GM12878 (cell line): ENCODE measurements around the gene PLGRKT. TPM values are rescaled to one million over a fixed set of nuclear protein-coding genes. Genes with fewer than 3 reads are reported as not detected.
A peak's percentile ranks its signal among the peaks of the same experiment; 100 is the strongest.

Experiments used
- ATAC-seq: fragments of 200-7000 bp; cut with Tn5 transposase; 3 replicates; pipeline ENCODE4 v1.9.1; 2020; ENCODE audit warnings: mild to moderate bottlenecking, moderate library complexity
- Bru-seq: library from RNA; stranded (reverse); fragments of 400-500 nt; gene quantifications from one replicate; lab custom pipeline; 2021; lab: Mats Ljungman, UMichigan
- BruChase-seq, 2 experiments: library from RNA; stranded (reverse); fragments of 400-500 nt; gene quantifications; one replicate each; lab custom pipeline; 2021; lab: Mats Ljungman, UMichigan
- BruUV-seq: library from RNA; stranded (reverse); fragments of 400-500 nt; replicated peaks from 2 replicates; lab custom pipeline; 2021; lab: Mats Ljungman, UMichigan
- CTCF ChIA-PET: fragments of 300-600 bp; sonication (Branson Sonifier 250); formaldehyde crosslinking; extraction: SDS; loops from one replicate; lab custom pipeline; 2021; ENCODE audit warnings: inconsistent platforms; lab: Yijun Ruan, JAX
- POLR2A ChIA-PET: fragments of 350-600 bp; formaldehyde crosslinking; extraction: SDS; loops from one replicate; lab custom pipeline; 2021; ENCODE audit warnings: inconsistent platforms; lab: Charles Lee
- RAD21 ChIA-PET: fragments of 300-600 bp; sonication (Branson Sonifier 250); formaldehyde crosslinking; loops from one replicate; lab custom pipeline; 2023; ENCODE audit warnings: antibody characterized with exemption; ENCODE audit not compliant: unreplicated experiment; lab: Charles Lee
- SMC1A ChIA-PET: fragments of 300-600 bp; sonication (Branson Sonifier 250); formaldehyde crosslinking; loops from one replicate; lab custom pipeline; 2023; ENCODE audit not compliant: unreplicated experiment, uncharacterized antibody; lab: Charles Lee
- DNase-seq: peaks from one replicate; pipeline ENCODE4 v3.0.0-alpha.2; 2011; ENCODE audit warnings: low read depth, low spot score
- FAIRE-seq: peaks from 3 replicates; lab custom pipeline; 2011; peaks lifted over from hg19 to GRCh38; lab: Jason Lieb, UNC
- H2AFZ ChIP-seq: 2 replicates; pipeline ENCODE4 v1.6.0; 2011; ENCODE audit warnings: low read depth, low read length, control low read depth; ENCODE audit not compliant: control insufficient read depth
- H3K27ac ChIP-seq: 2 replicates; pipeline ENCODE4 v1.5.1; 2011; ENCODE audit warnings: control low read depth; ENCODE audit not compliant: control insufficient read depth, insufficient read depth
- H3K27me3 ChIP-seq, 2 experiments: replicated peaks in 1 of 2; 2 replicates each; pipeline versions ENCODE4 v1.6.0 to v1.6.1; 2011; ENCODE audit warnings: low read length in 1 of 2; ENCODE audit not compliant: control insufficient read depth in 2 of 2, insufficient read depth in 2 of 2
- H3K36me3 ChIP-seq, 2 experiments: 2 replicates each; pipeline ENCODE4 v1.5.1; 2011; ENCODE audit warnings: low read length in 1 of 2; ENCODE audit not compliant: control insufficient read depth in 2 of 2, insufficient read depth in 2 of 2
- H3K4me1 ChIP-seq: 2 replicates; pipeline ENCODE4 v1.6.1; 2011; ENCODE audit warnings: mild to moderate bottlenecking, low read length, moderate library complexity, mixed read lengths; ENCODE audit not compliant: control insufficient read depth, insufficient read depth
- H3K4me2 ChIP-seq: 2 replicates; pipeline ENCODE4 v1.6.0; 2011; ENCODE audit warnings: control low read depth; ENCODE audit not compliant: control insufficient read depth, insufficient read depth
- H3K4me3 ChIP-seq: fragments of 200-600 bp; sonication (generic); 2 replicates; pipeline ENCODE4 v1.5.1; 2016
- H3K79me2 ChIP-seq: 2 replicates; pipeline ENCODE4 v1.6.0; 2011; ENCODE audit warnings: low read length; ENCODE audit not compliant: control insufficient read depth, insufficient read depth
- H3K9ac ChIP-seq: 2 replicates; pipeline ENCODE4 v1.8.0; 2011; ENCODE audit warnings: low read length, control low read depth, mixed read lengths; ENCODE audit not compliant: control insufficient read depth, insufficient read depth
- H3K9me3 ChIP-seq: replicated peaks from 3 replicates; pipeline ENCODE4 v1.5.1; 2011; ENCODE audit warnings: mild to moderate bottlenecking, low read length; ENCODE audit not compliant: control insufficient read depth, insufficient read depth
- H4K20me1 ChIP-seq: 2 replicates; pipeline ENCODE4 v1.6.0; 2011; ENCODE audit not compliant: control insufficient read depth, insufficient read depth
- ATF3 ChIP-seq: IDR thresholded peaks from 2 replicates; pipeline ENCODE4 v1.6.1; 2011; ENCODE audit warnings: low read depth, mild to moderate bottlenecking, low read length, moderate library complexity, borderline replicate concordance; ENCODE audit errors: extremely low read depth
- BHLHE40 ChIP-seq, 2 experiments: fragments of 450-650 bp in 1 of 2; IDR thresholded peaks; 2 replicates each; pipeline ENCODE4 v1.6.1; 2011 to 2017; ENCODE audit warnings: low read depth in 2 of 2, borderline replicate concordance in 1 of 2, improper control_type of control experiment in 1 of 2, low read length in 1 of 2, mild to moderate bottlenecking in 1 of 2
- E2F8 ChIP-seq: fragments of 450-650 bp; IDR thresholded peaks from 2 replicates; pipeline ENCODE4 v1.6.1; 2018; ENCODE audit warnings: mild to moderate bottlenecking, low read depth, moderate library complexity; ENCODE audit not compliant: partially characterized antibody
- GATAD2B ChIP-seq: fragments of 450-650 bp; conservative IDR thresholded peaks from 2 replicates; pipeline ENCODE4 v1.6.1; 2017; ENCODE audit warnings: low read depth, mild to moderate bottlenecking, moderate library complexity
- TAF1 ChIP-seq: IDR thresholded peaks from 2 replicates; pipeline ENCODE4 v1.6.1; 2011; ENCODE audit warnings: mild to moderate bottlenecking, low read depth, low read length, borderline replicate concordance
- TBL1XR1 ChIP-seq: IDR thresholded peaks from 2 replicates; pipeline ENCODE4 v1.6.1; 2012; ENCODE audit warnings: low read depth, low read length, improper control_type of control experiment
- ZBTB4 ChIP-seq: fragments of 450-650 bp; formaldehyde crosslinking; IDR thresholded peaks from 2 replicates; pipeline ENCODE4 v1.4.0; 2022; ENCODE audit warnings: mild to moderate bottlenecking, moderate library complexity
- WGBS: methylation state at CpG from one replicate; pipeline ENCODE4 v1.1.6; 2016; ENCODE audit warnings: low lambda C conversion rate; ENCODE audit not compliant: insufficient replicate concordance, insufficient coverage; ENCODE audit errors: missing lambda C conversion rate; 5-methylcytosine and 5-hydroxymethylcytosine counted together
- in situ Hi-C: fragments of 300-500 bp; cut with MboI; formaldehyde crosslinking; loops from 9 replicates; pipeline ENCODE4 v1.14.3; 2018; ENCODE audit warnings: mixed read lengths
- intact Hi-C: fragments of 100-400 bp; cut with micrococcal nuclease; formaldehyde crosslinking; loops from one replicate; pipeline ENCODE4 v1.14.2; 2022; ENCODE audit not compliant: unreplicated experiment
- long read RNA-seq, 2 experiments: library from polyadenylated mRNA; unstranded; transcript quantifications; one replicate each; pipeline ENCODE4 v2.0.0, GENCODE V29; 2019 to 2020
- polyA minus RNA-seq, 3 experiments: library from RNA; depleted of rRNA, polyadenylated mRNA; stranded (reverse); fragments of >200 nt; gene quantifications; 2 replicates each; pipeline ENCODE4 v1.2.3, GENCODE V29; 2011
- polyA plus RNA-seq, 11 experiments: library from polyadenylated mRNA; depleted of rRNA in 4 of 11; unstranded in 6 of 11; stranded (reverse) in 5 of 11; fragments of >200 nt; fragmentation: Nextera tagmentation in 4 of 11; fragmentation: Illumina TruSeq in 1 of 11; extraction: Ambion mirVana in 4 of 11; extraction: Trizol in 1 of 11; gene quantifications; 1 replicate in 1 of 11; 2 replicates in 10 of 11; pipeline versions ENCODE4 v1.2.1 to v1.2.3, GENCODE V29; 2011 to 2016; ENCODE audit warnings: inconsistent platforms in 2 of 11, missing spikeins in 2 of 11, low read depth in 1 of 11
- total RNA-seq, 4 experiments: library from RNA; depleted of rRNA in 3 of 4; stranded (reverse); fragments of >200 nt in 3 of 4; fragmentation: Illumina TruSeq in 1 of 4; extraction: Trizol in 1 of 4; gene quantifications; 2 replicates each; pipeline versions ENCODE4 v1.2.1 to v1.2.3, GENCODE V29; 2013 to 2021

The PLGRKT gene
- 9.8 and 12.2 TPM in 2 replicates for total RNA-seq (2013; cell fraction: nucleolus; rRNA removed)
- total RNA-seq (2014; rRNA removed), result 25.2 and 28.2 TPM in 2 replicates
- 42.0 and 45.9 TPM in 2 replicates for total RNA-seq (2014; rRNA removed; fragmentation: Illumina TruSeq; extraction: Trizol)
- total RNA-seq (2021), result 29.0 and 34.2 TPM in 2 replicates
- 12.6 TPM for polyA plus RNA-seq (2011; ENCODE audit: low read depth)
- polyA plus RNA-seq (2011; rRNA removed), result 34.8 and 53.5 TPM in 2 replicates
- 12.3 and 13.3 TPM in 2 replicates for polyA plus RNA-seq (2011; cell fraction: cytosol; rRNA removed)
- 7.5 and 8.7 TPM in 2 replicates for polyA plus RNA-seq (2011; cell fraction: nucleus; rRNA removed)
- polyA plus RNA-seq (2012), result 18.1 and 20.1 TPM in 2 replicates
- 28.0 and 32.8 TPM in 2 replicates for polyA plus RNA-seq (2014; fragmentation: Illumina TruSeq; extraction: Trizol)
- 10 to 100 TPM; 62.2 to 64.4 TPM for polyA plus RNA-seq (2014; fragmentation: Nextera tagmentation; extraction: Ambion mirVana)
- polyA plus RNA-seq (2014; rRNA removed), result 23.0 and 27.8 TPM in 2 replicates
- polyA plus RNA-seq (2016; fragmentation: Nextera tagmentation; extraction: Ambion mirVana), result 10 to 100 TPM; 65.4 to 72.3 TPM
- polyA minus RNA-seq (2011; rRNA and poly(A)+ RNA removed), result 4.7 and 7.4 TPM in 2 replicates
- 5.4 and 6.7 TPM in 2 replicates for polyA minus RNA-seq (2011; cell fraction: cytosol; rRNA and poly(A)+ RNA removed)
- polyA minus RNA-seq (2011; cell fraction: nucleus; rRNA and poly(A)+ RNA removed), result 5.1 and 9.6 TPM in 2 replicates
- percentile 74 among the genes with signal in this experiment for Bru-seq, nascent RNA
- percentile 64 among the genes with signal in this experiment for BruChase-seq, experiment 1, labeled RNA remaining after a 6-hour chase
- percentile 60 among the genes with signal in this experiment for BruChase-seq, experiment 2, labeled RNA remaining after a 2-hour chase
- long read RNA-seq, experiment 1, transcript PLGRKT-201 (6 exons, 932 nt), result major isoform, 29 of 50 reads
- long read RNA-seq, experiment 1, partial matches to known transcripts, result 1 of 50 reads
- long read RNA-seq, experiment 1, other reads (novel, unspliced or antisense), result 20 of 50 reads
- long read RNA-seq, experiment 2, transcript PLGRKT-201 (6 exons, 932 nt), result major isoform, 142 of 232 reads
- long read RNA-seq, experiment 2, partial matches to known transcripts, result 4 of 232 reads
- long read RNA-seq, experiment 2, other reads (novel, unspliced or antisense), result 86 of 232 reads

- Histone ChIP-seq H3K27me3 (no peaks in the 10 kb centered on the region), H4K20me1 (no peaks in the 10 kb centered on the region), H3K4me2 (peak within 1 kb of the TSS; percentile 100), H3K9me3 (no peaks in the 10 kb centered on the region; the same call in 1 of the 3 replicates), H3K4me1 (peaks cover 7% of the 10 kb centered on the region), H3K4me3 (peak within 1 kb of the TSS; percentile 86), H3K27ac (peak within 1 kb of the TSS; percentile 96), H3K79me2 (peaks cover 14% of the 10 kb centered on the region), H3K9ac (peak within 1 kb of the TSS; percentile 94), H2AFZ (peak within 1 kb of the TSS; percentile 68), H3K36me3 (peaks cover 0 to 4% of the 10 kb centered on the region in 2 experiments; a peak in 3 of 4 replicates)
- ChIA-PET SMC1A (interaction anchor here (0.7 to 9.7 kb wide), 18 partner anchors 11 to 678 kb away, joined by 3 to 187 read pairs (median 5); partner anchors contain the start of genes CD274 and PDCD1LG2), CTCF (interaction anchor here (0.7 to 8.4 kb wide), 12 partner anchors 12 to 674 kb away, joined by 3 to 124 read pairs (median 4); partner anchors contain the start of genes CD274 and JAK2), POLR2A (interaction anchor here (0.6 to 3.9 kb wide), 10 partner anchors 11 to 189 kb away, joined by 3 to 66 read pairs (median 6); partner anchors contain the start of gene CD274), RAD21 (interaction anchor here (0.6 to 8.7 kb wide), 14 partner anchors 11 to 688 kb away, joined by 3 to 130 read pairs (median 6); partner anchors contain the start of genes CD274 and RIC1)
- DNase-seq (peak; percentile 81), FAIRE-seq (peak; percentile 92), ATAC-seq (peak; percentile 88)
- under 1% methylated on average over 55 of the region's 55 CpGs for WGBS
- intact Hi-C loops (loop anchor here (1.0 to 5.0 kb wide), 5 partner anchors 11 to 695 kb away; partner anchors contain the start of gene AK3), in situ Hi-C loops (no loop called here)
- BruUV-seq, result TSS peak; percentile 72
- peak; percentile 92 for TF ChIP-seq GATAD2B
- TF ChIP-seq TAF1, result peak; percentile 92
- no peak for TF ChIP-seq ZBTB4 (CRISPR knock-in tag)
- TF ChIP-seq E2F8, result peak; percentile 31
- peak in 1 of 2 experiments; percentile 67; a peak in 3 of 4 replicates for TF ChIP-seq BHLHE40 (IDR thresholded peaks at IDR 0.05; ENCODE audit: borderline replicate concordance in 1 of 2, low read depth in 2 of 2, low read length in 1 of 2)
- TF ChIP-seq TBL1XR1, result peak; percentile 40
- TF ChIP-seq ATF3, result no peak
Measured at GRCh38 chr9:5437254-5438216, at the start of gene PLGRKT. PLGRKT (minus strand) TSS chr9:5437925; CDS start chr9:5431977, 5,948 bp downstream.
